OCI-LY7 (cell line): ENCODE results near the gene CYP4A11.

ENCODE experiments used
- EZH2phosphoT487 ChIP-seq: fragments of 200-600 bp; sonication (generic); IDR thresholded peaks from 2 replicates; pipeline ENCODE4 v1.6.1; 2018; ENCODE audit warnings: low read depth, borderline replicate concordance, mild to moderate bottlenecking, mixed run types, antibody characterized with exemption, low read length, moderate library complexity, mixed read lengths
- TF ChIP-seq, protein P1 (sequence below): fragments of 200-600 bp; sonication (generic); conservative IDR thresholded peaks from 2 replicates; pipeline ENCODE4 v1.5.1; 2014; ENCODE audit warnings: mild to moderate bottlenecking, antibody characterized with exemption, low read length, moderate library complexity, mixed read lengths

- TF ChIP-seq, protein P1, sequence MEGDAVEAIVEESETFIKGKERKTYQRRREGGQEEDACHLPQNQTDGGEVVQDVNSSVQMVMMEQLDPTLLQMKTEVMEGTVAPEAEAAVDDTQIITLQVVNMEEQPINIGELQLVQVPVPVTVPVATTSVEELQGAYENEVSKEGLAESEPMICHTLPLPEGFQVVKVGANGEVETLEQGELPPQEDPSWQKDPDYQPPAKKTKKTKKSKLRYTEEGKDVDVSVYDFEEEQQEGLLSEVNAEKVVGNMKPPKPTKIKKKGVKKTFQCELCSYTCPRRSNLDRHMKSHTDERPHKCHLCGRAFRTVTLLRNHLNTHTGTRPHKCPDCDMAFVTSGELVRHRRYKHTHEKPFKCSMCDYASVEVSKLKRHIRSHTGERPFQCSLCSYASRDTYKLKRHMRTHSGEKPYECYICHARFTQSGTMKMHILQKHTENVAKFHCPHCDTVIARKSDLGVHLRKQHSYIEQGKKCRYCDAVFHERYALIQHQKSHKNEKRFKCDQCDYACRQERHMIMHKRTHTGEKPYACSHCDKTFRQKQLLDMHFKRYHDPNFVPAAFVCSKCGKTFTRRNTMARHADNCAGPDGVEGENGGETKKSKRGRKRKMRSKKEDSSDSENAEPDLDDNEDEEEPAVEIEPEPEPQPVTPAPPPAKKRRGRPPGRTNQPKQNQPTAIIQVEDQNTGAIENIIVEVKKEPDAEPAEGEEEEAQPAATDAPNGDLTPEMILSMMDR: peak; percentile 55
- TF ChIP-seq EZH2phosphoT487: no peak
These were observed 27.8 kb upstream of the CYP4A11 start for GRCh38 chr1:46969014-46969619.
